IMR-90 (cell line): ENCODE results near the gene ADAMTS20. TPM values are rescaled to one million over a fixed set of nuclear protein-coding genes. Genes with fewer than 3 reads are reported as not detected.

Experiments used
- ATAC-seq: fragments of 200-7000 bp; cut with Tn5 transposase; 2 replicates; pipeline ENCODE4 v1.9.1; 2020; ENCODE audit warnings: low read depth, mild to moderate bottlenecking, moderate library complexity
- BruUV-seq: library from RNA; stranded (reverse); fragments of 400-500 nt; replicated peaks from 2 replicates; lab custom pipeline; 2021; lab: Mats Ljungman, UMichigan
- CTCF ChIA-PET: fragments of 300-600 bp; formaldehyde crosslinking; extraction: SDS; loops from one replicate; lab custom pipeline; 2021; ENCODE audit warnings: antibody characterized with exemption; lab: Yijun Ruan, JAX
- POLR2A ChIA-PET: fragments of 300-600 bp; sonication (Branson Sonifier 250); formaldehyde crosslinking; loops from one replicate; lab custom pipeline; 2022; ENCODE audit warnings: antibody characterized with exemption; ENCODE audit not compliant: unreplicated experiment; lab: Charles Lee
- DNase-seq: peaks from one replicate; pipeline ENCODE4 v3.0.0; 2013
- H2AFZ ChIP-seq: replicated peaks from 2 replicates; pipeline ENCODE3; 2013; ENCODE audit warnings: low read length, mild to moderate bottlenecking; ENCODE audit not compliant: poor library complexity
- H2AK5ac ChIP-seq: 2 replicates; pipeline ENCODE4 v1.6.1; 2013; ENCODE audit warnings: low read depth, low read length, inconsistent platforms
- H2AK9ac ChIP-seq: replicated peaks from 2 replicates; pipeline ENCODE3; 2013; ENCODE audit warnings: mild to moderate bottlenecking, low read depth, low read length, moderate library complexity; ENCODE audit not compliant: poor library complexity
- H2BK120ac ChIP-seq: 2 replicates; pipeline ENCODE4 v1.6.1; 2013; ENCODE audit warnings: low read depth, low read length, inconsistent platforms
- H2BK15ac ChIP-seq: 3 replicates; pipeline ENCODE4 v1.6.1; 2013; ENCODE audit warnings: low read depth, low read length, inconsistent platforms
- H2BK20ac ChIP-seq: 2 replicates; pipeline ENCODE4 v1.6.1; 2013; ENCODE audit warnings: low read depth, mild to moderate bottlenecking, inconsistent platforms, low read length, moderate library complexity
- H2BK5ac ChIP-seq: 2 replicates; pipeline ENCODE4 v1.6.1; 2013; ENCODE audit warnings: mild to moderate bottlenecking, low read depth, low read length, inconsistent platforms; ENCODE audit not compliant: poor library complexity, severe bottlenecking
- H3K14ac ChIP-seq: replicated peaks from 2 replicates; pipeline ENCODE4 v1.6.1; 2013; ENCODE audit warnings: low read depth, low read length, inconsistent platforms
- H3K18ac ChIP-seq: 2 replicates; pipeline ENCODE4 v1.6.1; 2013; ENCODE audit warnings: low read depth, low read length, control low read depth
- H3K23ac ChIP-seq: 2 replicates; pipeline ENCODE4 v1.6.1; 2013; ENCODE audit warnings: low read depth, low read length, inconsistent platforms
- H3K27ac ChIP-seq: 2 replicates; pipeline ENCODE4 v1.5.1; 2013; ENCODE audit warnings: mild to moderate bottlenecking, control low read depth, low read length; ENCODE audit not compliant: insufficient read depth
- H3K27me3 ChIP-seq: 2 replicates; pipeline ENCODE4 v1.6.1; 2013; ENCODE audit warnings: low read length; ENCODE audit not compliant: control insufficient read depth, insufficient read depth
- H3K36me3 ChIP-seq: 2 replicates; pipeline ENCODE4 v1.6.1; 2013; ENCODE audit warnings: low read length, mixed read lengths; ENCODE audit not compliant: control insufficient read depth, insufficient read depth
- H3K4ac ChIP-seq: 2 replicates; pipeline ENCODE4 v1.6.1; 2013; ENCODE audit warnings: low read depth, low read length, inconsistent platforms
- H3K4me1 ChIP-seq: 2 replicates; pipeline ENCODE4 v1.6.1; 2013; ENCODE audit warnings: low read length, mixed read lengths; ENCODE audit not compliant: control insufficient read depth, insufficient read depth
- H3K4me2 ChIP-seq: 2 replicates; pipeline ENCODE4 v1.6.1; 2013; ENCODE audit warnings: low read depth, mild to moderate bottlenecking, control low read depth, low read length, moderate library complexity
- H3K4me3 ChIP-seq: 2 replicates; pipeline ENCODE4 v1.5.1; 2013; ENCODE audit warnings: low read depth, mild to moderate bottlenecking, control low read depth, low read length, moderate library complexity; ENCODE audit not compliant: insufficient read depth
- H3K56ac ChIP-seq: 2 replicates; pipeline ENCODE4 v1.6.1; 2013; ENCODE audit warnings: low read length, inconsistent platforms; ENCODE audit not compliant: insufficient read depth; ENCODE audit errors: extremely low read depth
- H3K79me1 ChIP-seq, 2 experiments: 2 replicates each; pipeline ENCODE4 v1.6.1; 2013; ENCODE audit warnings: low read length in 2 of 2, inconsistent platforms in 1 of 2, low read depth in 1 of 2
- H3K9ac ChIP-seq: 2 replicates; pipeline ENCODE4 v1.6.1; 2013; ENCODE audit warnings: low read depth, low read length, control low read depth
- H3K9me1 ChIP-seq: 2 replicates; pipeline ENCODE4 v1.6.1; 2013; ENCODE audit warnings: low read length, inconsistent platforms; ENCODE audit not compliant: insufficient read depth
- H3K9me3 ChIP-seq: 2 replicates; pipeline ENCODE4 v1.6.1; 2013; ENCODE audit warnings: low read length; ENCODE audit not compliant: control insufficient read depth, insufficient read depth
- H4K20me1 ChIP-seq: 2 replicates; pipeline ENCODE4 v1.6.1; 2013; ENCODE audit warnings: low read length, inconsistent platforms; ENCODE audit not compliant: insufficient read depth
- H4K5ac ChIP-seq: 2 replicates; pipeline ENCODE4 v1.6.1; 2013; ENCODE audit warnings: mild to moderate bottlenecking, low read depth, low read length, control low read depth
- H4K8ac ChIP-seq, 2 experiments: 2 replicates each; pipeline ENCODE4 v1.6.1; 2013; ENCODE audit warnings: low read depth in 2 of 2, low read length in 2 of 2, control low read depth in 1 of 2, inconsistent platforms in 1 of 2
- H4K91ac ChIP-seq: 2 replicates; pipeline ENCODE4 v1.6.1; 2013; ENCODE audit warnings: low read depth, low read length, inconsistent platforms; ENCODE audit not compliant: insufficient read depth
- BHLHE40 ChIP-seq: fragments of 150-350 bp; IDR thresholded peaks from 2 replicates; pipeline ENCODE4 v1.6.1; 2016; ENCODE audit warnings: mild to moderate bottlenecking, low read depth, low read length
- CEBPB ChIP-seq: IDR thresholded peaks from 2 replicates; pipeline ENCODE4 v1.6.1; 2012; ENCODE audit warnings: low read depth, low read length, improper control_type of control experiment
- CHD1 ChIP-seq: IDR thresholded peaks from 2 replicates; pipeline ENCODE4 v1.6.1; 2012; ENCODE audit warnings: low read depth, low read length, improper control_type of control experiment
- FOS ChIP-seq: fragments of 150-350 bp; IDR thresholded peaks from 2 replicates; pipeline ENCODE4 v1.6.1; 2016; ENCODE audit warnings: low read depth, low read length
- MAFK ChIP-seq: IDR thresholded peaks from 2 replicates; pipeline ENCODE4 v1.6.1; 2012; ENCODE audit warnings: low read depth, low read length, improper control_type of control experiment
- MAZ ChIP-seq: IDR thresholded peaks from 2 replicates; pipeline ENCODE4 v1.6.1; 2012; ENCODE audit warnings: low read depth, mild to moderate bottlenecking, low read length, improper control_type of control experiment, moderate library complexity, borderline replicate concordance
- MXI1 ChIP-seq: IDR thresholded peaks from 2 replicates; pipeline ENCODE4 v1.6.1; 2012; ENCODE audit warnings: low read depth, mild to moderate bottlenecking, low read length, moderate library complexity, borderline replicate concordance
- POLR2A ChIP-seq: IDR thresholded peaks from 2 replicates; pipeline ENCODE4 v1.6.1; 2012; ENCODE audit warnings: mild to moderate bottlenecking, low read depth, low read length
- RAD21 ChIP-seq: IDR thresholded peaks from 2 replicates; pipeline ENCODE4 v1.6.1; 2012; ENCODE audit warnings: low read length, improper control_type of control experiment
- RCOR1 ChIP-seq: IDR thresholded peaks from 2 replicates; pipeline ENCODE4 v1.6.1; 2012; ENCODE audit warnings: mild to moderate bottlenecking, low read length, improper control_type of control experiment; ENCODE audit not compliant: insufficient replicate concordance
- RFX5 ChIP-seq: IDR thresholded peaks from 2 replicates; pipeline ENCODE4 v1.8.0; 2012; ENCODE audit warnings: low read depth, mild to moderate bottlenecking, low read length, moderate library complexity
- SMC3 ChIP-seq: fragments of 150-350 bp; IDR thresholded peaks from 2 replicates; pipeline ENCODE4 v1.6.1; 2016; ENCODE audit warnings: low read depth, mild to moderate bottlenecking, antibody characterized with exemption, low read length, moderate library complexity
- dilution Hi-C: fragments of 300-500 bp; cut with HindIII; formaldehyde crosslinking; loops from one replicate; pipeline ENCODE4 v1.14.3; 2018; ENCODE audit warnings: low sequenced_read_pairs; ENCODE audit not compliant: unreplicated experiment
- in situ Hi-C: fragments of 300-500 bp; cut with MboI; formaldehyde crosslinking; loops from 3 replicates; pipeline ENCODE4 v1.14.3; 2019; ENCODE audit warnings: low sequenced_read_pairs, inconsistent platforms, mixed read lengths
- intact Hi-C: fragments of 100-400 bp; cut with micrococcal nuclease; formaldehyde crosslinking; loops from 2 replicates; pipeline ENCODE4 v1.10.0; 2022
- polyA plus RNA-seq, 3 experiments: library from polyadenylated mRNA; depleted of rRNA; stranded (reverse); fragments of >200 nt; gene quantifications; 2 replicates each; pipeline ENCODE4 v1.2.3, GENCODE V29; 2012; ENCODE audit warnings: low replicate concordance in 1 of 3
- total RNA-seq: library from RNA; depleted of rRNA; stranded (reverse); fragments of >200 nt; gene quantifications from 2 replicates; pipeline ENCODE4 v1.2.3, GENCODE V29; 2012
- TF ChIP-seq, protein P1 (sequence below): conservative IDR thresholded peaks from 2 replicates; pipeline ENCODE4 v1.5.1; 2012; ENCODE audit warnings: mild to moderate bottlenecking, low read depth, low read length, improper control_type of control experiment
- TF ChIP-seq, protein P2 (sequence below): fragments of 150-350 bp; IDR thresholded peaks from 2 replicates; pipeline ENCODE4 v1.6.1; 2017; ENCODE audit warnings: mild to moderate bottlenecking, antibody characterized with exemption, low read length, low read depth
- TF ChIP-seq, protein P3 (sequence below): fragments of 150-350 bp; IDR thresholded peaks from 2 replicates; pipeline ENCODE4 v1.6.1; 2016; ENCODE audit warnings: low read depth, mild to moderate bottlenecking, low read length, moderate library complexity, borderline replicate concordance

Gene ADAMTS20
- total and polyA plus RNA-seq, 2 of the 4 experiments (the other 2 are of a cell fraction) = not detected

DNA sequence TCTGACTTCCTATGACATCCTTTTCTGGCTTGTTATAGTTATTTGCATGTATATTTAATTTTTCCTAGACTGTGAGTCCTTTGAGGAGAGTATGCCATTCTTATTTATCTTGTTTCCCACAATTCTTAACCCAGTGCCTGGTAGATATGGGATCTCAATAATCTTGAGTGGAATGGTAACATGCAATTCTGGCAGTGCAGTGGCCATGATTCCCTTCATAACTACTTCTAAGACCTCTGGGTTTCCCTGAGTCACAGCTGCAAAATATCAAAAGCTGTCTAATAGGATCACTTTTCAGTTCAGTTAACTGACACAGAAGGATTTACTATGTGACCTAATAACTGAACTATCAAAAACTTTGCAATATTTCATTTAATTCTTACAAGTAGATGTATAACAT lies 135.0 kb downstream of the ADAMTS20 start:
- no TSS peak for BruUV-seq
- no peak overlapping the region for H3K4me3 ChIP-seq
- dilution Hi-C loops = no loop called here
- POLR2A ChIA-PET = no interaction called here
- no peak overlapping the region for H3K27ac ChIP-seq
- H3K9me1 ChIP-seq = no peaks in the 10 kb centered on the region
- no peak overlapping the region for H3K23ac ChIP-seq
- H3K18ac ChIP-seq = no peak overlapping the region
- TF ChIP-seq, protein P1, sequence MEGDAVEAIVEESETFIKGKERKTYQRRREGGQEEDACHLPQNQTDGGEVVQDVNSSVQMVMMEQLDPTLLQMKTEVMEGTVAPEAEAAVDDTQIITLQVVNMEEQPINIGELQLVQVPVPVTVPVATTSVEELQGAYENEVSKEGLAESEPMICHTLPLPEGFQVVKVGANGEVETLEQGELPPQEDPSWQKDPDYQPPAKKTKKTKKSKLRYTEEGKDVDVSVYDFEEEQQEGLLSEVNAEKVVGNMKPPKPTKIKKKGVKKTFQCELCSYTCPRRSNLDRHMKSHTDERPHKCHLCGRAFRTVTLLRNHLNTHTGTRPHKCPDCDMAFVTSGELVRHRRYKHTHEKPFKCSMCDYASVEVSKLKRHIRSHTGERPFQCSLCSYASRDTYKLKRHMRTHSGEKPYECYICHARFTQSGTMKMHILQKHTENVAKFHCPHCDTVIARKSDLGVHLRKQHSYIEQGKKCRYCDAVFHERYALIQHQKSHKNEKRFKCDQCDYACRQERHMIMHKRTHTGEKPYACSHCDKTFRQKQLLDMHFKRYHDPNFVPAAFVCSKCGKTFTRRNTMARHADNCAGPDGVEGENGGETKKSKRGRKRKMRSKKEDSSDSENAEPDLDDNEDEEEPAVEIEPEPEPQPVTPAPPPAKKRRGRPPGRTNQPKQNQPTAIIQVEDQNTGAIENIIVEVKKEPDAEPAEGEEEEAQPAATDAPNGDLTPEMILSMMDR = no peak
- TF ChIP-seq CEBPB (no peak), CHD1 (no peak), FOS (no peak), RAD21 (no peak), MXI1 (no peak), SMC3 (no peak), MAFK (no peak), BHLHE40 (no peak), RFX5 (no peak), POLR2A (no peak), MAZ (no peak), RCOR1 (no peak)
- TF ChIP-seq, protein P2, sequence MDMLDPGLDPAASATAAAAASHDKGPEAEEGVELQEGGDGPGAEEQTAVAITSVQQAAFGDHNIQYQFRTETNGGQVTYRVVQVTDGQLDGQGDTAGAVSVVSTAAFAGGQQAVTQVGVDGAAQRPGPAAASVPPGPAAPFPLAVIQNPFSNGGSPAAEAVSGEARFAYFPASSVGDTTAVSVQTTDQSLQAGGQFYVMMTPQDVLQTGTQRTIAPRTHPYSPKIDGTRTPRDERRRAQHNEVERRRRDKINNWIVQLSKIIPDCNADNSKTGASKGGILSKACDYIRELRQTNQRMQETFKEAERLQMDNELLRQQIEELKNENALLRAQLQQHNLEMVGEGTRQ = no peak
- TF ChIP-seq, protein P3, sequence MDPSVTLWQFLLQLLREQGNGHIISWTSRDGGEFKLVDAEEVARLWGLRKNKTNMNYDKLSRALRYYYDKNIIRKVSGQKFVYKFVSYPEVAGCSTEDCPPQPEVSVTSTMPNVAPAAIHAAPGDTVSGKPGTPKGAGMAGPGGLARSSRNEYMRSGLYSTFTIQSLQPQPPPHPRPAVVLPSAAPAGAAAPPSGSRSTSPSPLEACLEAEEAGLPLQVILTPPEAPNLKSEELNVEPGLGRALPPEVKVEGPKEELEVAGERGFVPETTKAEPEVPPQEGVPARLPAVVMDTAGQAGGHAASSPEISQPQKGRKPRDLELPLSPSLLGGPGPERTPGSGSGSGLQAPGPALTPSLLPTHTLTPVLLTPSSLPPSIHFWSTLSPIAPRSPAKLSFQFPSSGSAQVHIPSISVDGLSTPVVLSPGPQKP = no peak
- no peak overlapping the region for H2BK5ac ChIP-seq
- intact Hi-C loops = no loop called here
- H3K4me1 ChIP-seq = no peaks in the 10 kb centered on the region
- no peaks in the 10 kb centered on the region for H4K20me1 ChIP-seq
- H3K4ac ChIP-seq = no peak overlapping the region
- H2AK5ac ChIP-seq = no peak overlapping the region
- H2BK20ac ChIP-seq = no peak overlapping the region
- DNase-seq (no peak), ATAC-seq (no peak)
- H4K5ac ChIP-seq = no peak overlapping the region
- no peaks in the 10 kb centered on the region for H3K79me1 ChIP-seq
- no peak overlapping the region for H3K56ac ChIP-seq
- H2BK120ac ChIP-seq = no peak overlapping the region
- in situ Hi-C loops = no loop called here
- H3K14ac ChIP-seq = no peak overlapping the region
- no peaks in the 10 kb centered on the region for H3K9me3 ChIP-seq
- no peak overlapping the region for H2AFZ ChIP-seq
- H4K91ac ChIP-seq = no peak overlapping the region
- H2BK15ac ChIP-seq = no peak overlapping the region
- H3K36me3 ChIP-seq = no peaks in the 10 kb centered on the region
- no peaks in the 10 kb centered on the region for H3K27me3 ChIP-seq
- H3K9ac ChIP-seq = no peak overlapping the region
- no peak overlapping the region for H2AK9ac ChIP-seq
- no peak overlapping the region for H3K4me2 ChIP-seq
- CTCF ChIA-PET = no interaction called here
- H4K8ac ChIP-seq = no peak overlapping the region
